ENCODE measurements around the gene ENDOG. TPM values are rescaled to one million over a fixed set of nuclear protein-coding genes. Genes with fewer than 3 reads are reported as not detected.

Gene ENDOG
- total RNA-seq, 1 experiment from 2014 or later = 16.7 TPM

- Histone ChIP-seq H4K8ac (replicated peaks; ENCODE audit: insufficient read length, low read depth, low read length) (no peak within 1 kb of the TSS), H3K4ac (ENCODE audit: low read depth, low read length) (no peak within 1 kb of the TSS), H3K9ac (ENCODE audit: extremely low read depth, insufficient read length, low read length) (peak within 1 kb of the TSS; percentile 76), H3K23me2 (ENCODE audit: insufficient read length, low read depth, low read length, poor library complexity, severe bottlenecking) (peaks cover 12% of the 10 kb centered on the region), H2AK5ac (ENCODE audit: insufficient read length, low read length) (no peak within 1 kb of the TSS), H4K20me1 (ENCODE audit: control insufficient read depth, insufficient read depth, insufficient read length) (no peaks in the 10 kb centered on the region), H3K79me2 (ENCODE audit: insufficient read depth, low read length) (no peaks in the 10 kb centered on the region; the same call in 1 of the 2 replicates), H3K4me1 (ENCODE audit: insufficient read depth, low read length) (no peaks in the 10 kb centered on the region), H3K23ac (ENCODE audit: insufficient read length, low read depth, low read length) (no peak within 1 kb of the TSS), H3T11ph (ENCODE audit: low read length) (no peak within 1 kb of the TSS), H3K56ac (ENCODE audit: insufficient read length, low read depth, low read length) (no peak within 1 kb of the TSS), H2BK20ac (ENCODE audit: low read depth, low read length, poor library complexity, severe bottlenecking) (no peak within 1 kb of the TSS), H3K27me3 (ENCODE audit: insufficient read depth, low read length) (no peaks in the 10 kb centered on the region), H2BK15ac (ENCODE audit: low read depth, low read length) (no peak within 1 kb of the TSS), H3K79me1 (ENCODE audit: insufficient read depth, low read depth, low read length, poor library complexity, severe bottlenecking) (no peaks in the 10 kb centered on the region), H4K5ac (ENCODE audit: insufficient read length, low read depth, low read length) (peak within 1 kb of the TSS; percentile 4), H3K14ac (ENCODE audit: insufficient read depth, low read length) (peak within 1 kb of the TSS; percentile 94), H4K91ac (ENCODE audit: insufficient read length, low read depth, low read length) (no peak within 1 kb of the TSS), H3K27ac (ENCODE audit: insufficient read length, low read depth, low read length) (peak within 1 kb of the TSS; percentile 31), H2BK12ac (ENCODE audit: insufficient read length, low read depth, low read length) (no peak within 1 kb of the TSS), H2BK120ac (ENCODE audit: low read depth, low read length, poor library complexity, severe bottlenecking) (no peak within 1 kb of the TSS), H3K18ac (ENCODE audit: insufficient read length, low read depth, low read length) (peak within 1 kb of the TSS; percentile 67), H3K4me2 (ENCODE audit: insufficient read depth, insufficient read length, low read length) (peak within 1 kb of the TSS; percentile 71), H2BK5ac (ENCODE audit: insufficient read length, low read length) (peak within 1 kb of the TSS; percentile 48), H3K9me3 (ENCODE audit: control insufficient read depth, low read depth, low read length) (no peaks in the 10 kb centered on the region), H2AFZ (ENCODE audit: low read length) (no peak within 1 kb of the TSS)
- Mint-ChIP-seq H3K27me3 (ENCODE audit: low read depth) (peaks cover 2% of the 10 kb centered on the region; the same call in 1 of the 2 replicates), H3K36me3 (ENCODE audit: insufficient read depth in 1 of 3, low read depth in 3 of 3) (peaks cover 0 to 6% (median 0%) of the 10 kb centered on the region in 3 experiments; a peak in 2 of 7 replicates), H3K9me3 (peaks cover 6 to 10% of the 10 kb centered on the region in 2 experiments; a peak in 4 of 5 replicates), H3K4me1 (peaks cover 9 to 11% of the 10 kb centered on the region in 2 experiments), H3K4me3 (peak within 1 kb of the TSS; percentile 90 to 96), H3K27ac (peak within 1 kb of the TSS; percentile 97 to 98 (median 98))
- no CpG with 5 or more reads among the region's 72 CpGs for WGBS (ENCODE audit: extremely low coverage, insufficient read length, low lambda C conversion rate)
- no peak for TF ChIP-seq CTCF (conservative IDR thresholded peaks at IDR 0.05)
- DNase-seq = peak; percentile 90
These were observed 46.4 kb upstream of the ENDOG start, which contains the start of gene ZER1 for GRCh38 chr9:128771745-128772519. ZER1 (minus strand) TSS chr9:128771927; CDS start chr9:128755565, 16,362 bp downstream.

Measured in H9 (cell line).